HG03159 (cell line): ENCODE results near the gene ACADL.
"Not testable (repeated sequence)": the region's sequence is repeated elsewhere in the genome, so short reads cannot be mapped to it uniquely, and the experiment has no call there.

Experiments used
- ATAC-seq: cut with Tn5 transposase; IDR thresholded peaks from one replicate; pipeline ENCODE4 v1.9.1; 2021; ENCODE audit warnings: mild to moderate bottlenecking, moderate library complexity; ENCODE audit not compliant: unreplicated experiment

ACADL gene

DNA sequence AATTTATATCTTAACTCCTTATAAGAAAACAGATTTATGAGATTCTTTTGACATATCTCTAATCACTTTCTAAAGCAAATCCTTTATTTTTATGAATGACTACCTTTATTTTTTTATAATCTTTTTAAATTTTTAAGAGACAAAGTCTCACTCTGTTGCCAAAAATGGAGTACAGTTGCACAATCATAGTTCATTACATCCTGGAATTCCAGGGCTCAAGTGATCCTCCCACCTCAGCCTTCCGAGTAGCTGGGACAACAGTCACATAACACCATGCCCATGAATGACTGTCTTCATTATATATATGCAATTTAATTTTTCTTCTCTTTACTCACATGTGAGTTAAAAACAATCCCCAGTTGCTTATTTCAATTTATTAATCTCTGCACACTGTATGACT lies 21.7 kb downstream of the ACADL start:
- ATAC-seq = no peak

DNA sequence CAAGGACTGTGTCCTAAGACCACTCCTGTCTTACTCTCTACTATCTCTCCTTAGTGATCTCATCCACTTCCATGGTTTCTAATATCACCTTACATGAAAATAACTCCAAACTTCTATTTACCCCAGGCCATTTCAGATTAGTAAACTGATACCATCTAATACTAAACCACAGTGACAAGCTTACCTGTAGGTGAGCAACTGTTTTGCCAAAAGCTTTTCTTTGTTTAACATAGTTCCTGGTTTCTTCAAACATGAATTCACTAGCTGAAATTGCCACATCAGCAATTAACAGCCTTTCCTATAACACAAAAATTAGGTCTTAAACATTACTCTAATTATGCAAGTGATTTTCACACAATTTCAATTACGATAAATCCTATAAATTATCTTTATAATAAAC lies 22.1 kb downstream of the ACADL start:
- ATAC-seq = no peak

DNA sequence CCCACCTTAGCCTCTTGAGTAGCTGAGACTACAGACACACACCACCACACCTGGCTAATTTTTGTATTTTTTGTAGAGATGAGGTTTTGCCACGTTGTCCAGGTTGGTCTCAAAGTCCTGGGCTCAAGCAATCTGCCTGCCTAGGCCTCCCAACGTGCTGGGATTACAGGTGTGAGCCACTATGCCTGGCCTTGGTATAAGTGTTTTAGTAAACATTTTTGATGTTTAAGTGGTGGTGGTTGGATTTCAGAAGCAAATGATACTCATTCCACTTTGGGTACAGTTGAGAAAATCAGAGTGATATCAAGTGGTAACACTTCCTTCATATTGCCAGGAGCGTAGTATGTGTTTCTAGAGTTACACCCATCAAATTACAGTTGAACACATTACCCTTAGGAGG lies 25.4 kb downstream of the ACADL start:
- ATAC-seq = no peak

DNA sequence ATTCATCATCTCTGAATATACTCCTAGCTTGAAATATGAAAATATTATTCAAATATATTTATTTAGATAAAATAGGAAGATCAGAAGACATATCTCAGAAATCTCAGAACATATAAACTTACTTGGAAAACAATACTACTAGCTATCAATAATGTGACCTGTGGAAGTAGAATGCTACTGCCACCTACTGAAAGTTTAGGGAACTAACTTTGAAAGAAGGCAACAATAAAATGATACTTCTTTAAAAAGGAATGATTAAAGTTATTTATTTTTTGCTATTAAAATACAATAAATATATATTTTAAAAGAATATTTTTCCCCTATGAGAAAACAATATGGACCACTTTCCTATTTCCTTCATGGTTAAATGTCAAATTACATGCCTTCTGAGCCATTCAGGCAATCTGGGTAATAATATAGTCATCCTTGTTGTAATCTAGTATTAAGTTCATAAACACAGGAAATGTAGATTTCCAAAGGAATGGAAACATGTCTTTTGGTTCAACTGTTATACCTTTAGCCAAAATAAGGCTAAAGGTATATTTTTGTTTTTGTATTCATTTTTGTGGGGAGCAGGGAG lies 26.0 kb downstream of the ACADL start:
- ATAC-seq = peak; percentile 60

DNA sequence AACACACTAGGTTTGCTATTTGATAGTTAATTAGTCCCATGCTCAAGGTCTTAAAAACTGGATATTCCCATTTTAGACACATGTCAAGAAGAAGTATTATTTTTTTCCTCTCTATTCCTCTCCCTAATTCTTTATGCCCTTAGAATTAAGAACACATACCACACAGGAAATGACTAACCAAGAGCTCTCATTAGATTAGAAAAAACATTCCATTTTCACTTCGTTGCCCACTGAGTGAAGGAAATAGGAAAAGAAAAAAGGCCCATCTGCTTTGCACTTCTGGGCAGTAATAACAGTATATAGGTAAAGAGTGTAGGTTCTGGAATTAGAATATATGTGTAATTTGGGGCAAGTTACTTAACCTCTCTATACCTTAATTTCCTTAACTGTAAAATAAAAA lies 26.9 kb downstream of the ACADL start:
- no peak for ATAC-seq

DNA sequence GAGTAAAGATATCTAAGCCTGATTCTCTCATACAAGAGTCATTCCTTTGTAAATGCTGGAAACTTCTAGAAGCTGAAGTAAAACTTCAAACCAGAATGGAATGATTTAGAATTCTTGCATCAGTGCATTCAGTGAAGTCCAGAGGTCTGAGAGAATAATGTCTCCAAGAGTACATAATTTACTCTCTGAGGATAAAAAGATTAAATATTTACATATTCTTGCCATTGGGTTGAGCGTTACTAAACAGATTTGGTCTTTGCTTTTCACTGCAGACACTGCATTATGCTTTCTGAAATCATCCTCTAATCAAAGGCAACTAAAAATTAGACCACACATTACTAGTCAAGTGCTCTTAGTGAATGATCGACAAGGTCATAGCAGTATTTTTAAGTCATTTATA lies 27.5 kb downstream of the ACADL start:
- ATAC-seq = no peak

DNA sequence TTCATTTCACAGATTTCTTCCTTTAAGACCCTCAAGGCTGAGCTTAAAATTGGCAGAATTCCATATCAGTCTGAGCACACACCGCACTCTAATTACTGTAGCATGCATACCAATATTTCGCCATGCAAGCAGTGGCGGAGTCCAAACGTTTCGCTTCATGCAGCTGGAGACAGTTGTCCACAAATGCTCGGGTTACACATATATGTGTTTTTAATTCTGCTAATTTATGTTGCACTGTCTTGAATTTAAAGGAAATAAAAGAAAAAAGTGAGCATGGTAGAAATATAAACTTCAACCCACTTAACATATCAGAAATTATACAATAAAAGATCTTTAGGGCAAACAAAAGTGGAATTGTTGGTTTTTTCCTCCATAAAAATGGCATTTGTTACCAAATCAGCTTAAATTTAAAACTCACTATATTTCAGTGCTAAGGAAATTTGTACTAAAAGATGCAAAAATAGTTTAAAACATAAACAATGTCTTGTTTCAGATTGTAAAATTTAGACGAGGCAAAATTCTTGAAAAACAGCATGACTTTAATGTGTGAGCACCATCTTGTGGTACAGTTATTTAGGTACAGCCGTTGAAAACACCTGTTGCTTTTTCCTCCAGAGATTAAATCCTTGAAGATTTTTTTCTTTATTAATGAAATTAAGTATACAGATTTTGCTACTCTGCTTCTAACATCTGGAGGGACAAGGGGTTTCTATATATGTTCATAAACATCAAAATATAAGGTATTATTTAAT lies 30.0 kb downstream of the ACADL start:
- ATAC-seq = no peak

DNA sequence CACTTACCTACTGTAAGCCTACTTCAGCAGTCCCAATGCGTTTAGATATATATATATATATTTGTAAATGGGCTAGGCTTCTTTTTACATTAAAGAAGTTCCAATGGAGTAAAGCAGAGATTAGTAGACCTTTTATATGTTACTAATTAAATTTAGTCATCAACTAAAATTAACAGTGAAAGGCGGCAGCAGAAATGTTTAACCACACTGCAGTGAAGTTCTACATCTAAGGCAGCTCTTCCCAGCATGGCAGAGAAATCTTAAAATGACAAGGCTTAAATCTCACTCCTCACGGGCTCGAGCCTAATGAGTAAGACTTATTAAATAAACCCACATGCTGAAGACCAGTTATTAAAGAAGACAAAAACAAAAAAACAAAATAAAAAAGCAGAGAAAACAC lies 34.9 kb downstream of the ACADL start:
- ATAC-seq = peak; percentile 52

DNA sequence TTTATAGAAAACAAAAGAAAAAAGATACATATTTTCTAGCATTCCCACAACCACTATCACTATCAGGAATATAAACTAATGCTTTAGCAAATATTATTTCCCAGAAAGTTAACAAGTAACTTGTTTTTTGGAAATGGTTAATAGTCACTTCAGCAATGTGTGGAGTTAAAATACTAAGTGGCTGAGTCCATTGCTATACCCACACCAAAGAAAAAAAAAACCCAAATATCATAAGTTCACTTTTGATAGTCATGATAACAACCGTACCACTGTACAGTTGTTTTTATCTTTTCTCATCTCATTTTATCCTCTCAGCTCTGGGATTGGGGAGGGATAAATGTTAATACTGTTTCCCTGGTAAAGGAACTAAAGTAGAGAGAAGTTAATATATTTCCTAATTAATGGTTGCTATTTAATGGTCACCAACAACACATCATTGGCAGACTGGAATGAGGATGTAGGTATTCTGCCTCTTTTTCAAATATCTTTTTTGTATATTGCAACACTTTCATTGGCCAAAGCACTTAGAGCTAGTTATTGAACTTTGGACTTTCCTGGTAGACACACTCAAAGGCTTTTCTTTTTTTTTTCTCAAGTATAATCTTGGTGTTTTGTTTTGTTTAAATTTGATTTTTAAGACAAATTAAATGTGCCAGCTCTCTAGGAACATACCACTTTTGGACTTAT lies 35.7 kb downstream of the ACADL start:
- ATAC-seq = peak; percentile 70

DNA sequence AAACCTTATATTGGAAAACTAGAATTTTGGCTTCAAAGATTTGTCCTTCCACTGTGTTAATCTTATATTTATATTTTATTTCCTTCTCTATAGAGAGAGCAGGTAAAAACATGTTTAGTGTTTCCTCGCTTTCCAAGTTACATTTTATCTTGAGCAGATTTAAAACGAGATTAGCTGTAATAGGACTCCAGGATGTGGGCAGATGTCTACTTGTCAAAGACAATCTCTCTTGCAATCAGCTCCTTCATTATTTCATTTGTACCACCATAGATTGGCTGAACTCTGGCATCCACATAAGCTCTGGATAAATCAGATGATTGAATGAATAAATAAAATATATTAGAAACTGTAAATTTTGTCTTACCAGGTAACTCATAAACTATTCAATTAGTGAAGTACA lies 36.5 kb downstream of the ACADL start:
- ATAC-seq = no peak

DNA sequence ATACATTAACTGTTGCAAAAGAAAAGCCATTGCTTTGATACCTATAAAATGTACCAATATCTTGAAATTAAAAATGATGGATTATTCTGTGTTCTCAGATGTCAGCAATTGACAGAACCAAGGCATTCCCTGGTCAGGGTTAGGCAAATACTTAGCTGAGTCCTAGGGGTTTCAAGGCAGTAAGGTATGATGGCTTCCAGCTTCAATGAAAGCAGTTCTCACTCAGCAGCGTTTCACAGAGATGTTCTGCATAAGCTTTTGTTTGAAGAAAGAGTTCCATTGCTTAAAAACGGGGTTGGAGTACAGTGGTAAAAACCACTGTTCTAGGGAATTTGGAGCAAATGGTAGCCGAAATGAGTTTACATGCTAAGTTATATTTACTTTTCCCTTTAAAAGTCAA lies 37.1 kb downstream of the ACADL start:
- no peak for ATAC-seq

DNA sequence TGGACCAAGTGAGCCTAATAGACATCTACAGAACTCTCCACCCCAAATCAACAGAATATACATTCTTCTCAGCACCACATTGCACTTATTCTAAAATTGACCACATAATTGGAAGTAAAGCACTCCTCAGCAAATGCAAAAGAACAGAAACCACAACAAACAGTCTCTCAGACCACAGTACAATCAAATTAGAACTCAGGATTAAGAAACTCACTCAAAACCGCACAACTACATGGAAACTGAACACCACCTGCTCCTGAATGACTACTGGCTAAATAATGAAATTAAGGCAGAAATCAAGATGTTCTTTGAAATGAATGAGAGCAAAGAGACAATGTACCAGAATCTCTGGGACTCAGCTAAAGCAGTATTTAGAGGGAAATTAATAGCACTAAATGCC lies 41.3 kb downstream of the ACADL start:
- not testable (repeated sequence) for ATAC-seq

DNA sequence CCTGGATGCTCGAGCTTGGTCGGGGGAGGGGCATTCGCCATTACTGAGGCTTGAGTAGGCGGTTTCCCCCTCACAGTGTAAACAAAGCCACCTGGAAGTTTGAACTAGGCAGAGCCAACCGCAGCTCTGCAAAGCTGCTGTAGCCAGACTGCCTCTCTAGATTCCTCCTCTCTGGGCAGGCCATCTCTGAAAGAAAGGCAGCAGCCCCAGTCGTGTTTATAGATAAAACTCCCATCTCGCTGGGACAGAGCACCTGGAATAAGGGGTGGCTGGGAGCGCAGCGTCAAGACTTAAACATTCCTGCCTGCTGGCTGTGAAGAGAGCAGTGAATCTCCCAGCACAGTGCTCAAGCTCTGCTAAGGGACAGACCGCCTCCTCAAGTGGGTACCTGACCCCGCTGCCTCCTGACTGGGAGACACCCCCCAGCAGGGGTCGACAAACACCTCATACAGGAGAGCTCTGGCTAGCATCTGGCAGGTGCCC lies 43.6 kb downstream of the ACADL start:
- ATAC-seq = not testable (repeated sequence)

DNA sequence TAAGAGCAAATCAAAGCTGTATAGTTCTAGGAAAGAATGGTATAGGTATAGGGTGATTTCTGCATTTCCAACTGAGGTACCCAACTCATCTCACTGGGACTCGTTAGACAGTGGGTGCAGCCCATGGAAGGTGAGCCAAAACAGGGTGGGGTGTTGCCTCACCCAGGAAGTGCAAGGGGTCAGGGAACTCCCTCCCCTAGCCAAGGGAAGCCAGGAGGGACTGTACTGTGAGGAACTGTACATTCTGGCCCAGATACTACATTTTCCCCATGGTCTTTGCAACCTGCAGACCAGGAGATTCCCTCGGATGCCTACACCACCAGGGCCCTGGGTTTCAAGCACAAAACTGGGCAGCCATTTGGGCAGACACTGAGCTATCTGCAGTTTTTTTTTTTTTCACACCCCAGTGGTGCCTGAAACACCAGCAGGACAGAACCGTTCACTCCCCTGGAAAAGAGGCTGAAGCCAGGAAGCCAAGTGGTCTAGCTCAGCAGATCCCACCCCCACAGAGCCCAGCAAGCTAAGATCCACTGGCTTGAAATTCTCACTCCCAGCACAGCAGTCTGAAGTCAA lies 44.1 kb downstream of the ACADL start:
- ATAC-seq = not testable (repeated sequence)

DNA sequence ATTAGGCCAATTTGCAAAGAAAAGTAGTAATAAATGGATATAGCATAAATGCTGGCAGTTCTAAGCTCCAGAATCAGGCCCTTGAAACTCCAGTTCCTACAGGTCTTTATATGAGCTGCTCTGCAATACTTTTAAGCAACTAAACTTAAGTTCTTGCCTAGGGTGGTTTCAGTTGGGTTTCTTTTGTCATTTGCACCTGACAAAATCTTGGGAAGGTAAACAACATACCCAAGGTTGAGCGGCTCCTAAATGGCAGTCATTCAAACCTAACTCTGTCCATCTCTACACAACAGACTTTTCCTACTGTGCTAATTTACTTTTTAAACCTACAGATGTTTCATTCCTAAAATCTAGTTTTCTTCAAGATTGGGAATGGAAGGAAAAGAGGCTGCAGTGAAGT lies 44.8 kb downstream of the ACADL start:
- ATAC-seq = no peak

DNA sequence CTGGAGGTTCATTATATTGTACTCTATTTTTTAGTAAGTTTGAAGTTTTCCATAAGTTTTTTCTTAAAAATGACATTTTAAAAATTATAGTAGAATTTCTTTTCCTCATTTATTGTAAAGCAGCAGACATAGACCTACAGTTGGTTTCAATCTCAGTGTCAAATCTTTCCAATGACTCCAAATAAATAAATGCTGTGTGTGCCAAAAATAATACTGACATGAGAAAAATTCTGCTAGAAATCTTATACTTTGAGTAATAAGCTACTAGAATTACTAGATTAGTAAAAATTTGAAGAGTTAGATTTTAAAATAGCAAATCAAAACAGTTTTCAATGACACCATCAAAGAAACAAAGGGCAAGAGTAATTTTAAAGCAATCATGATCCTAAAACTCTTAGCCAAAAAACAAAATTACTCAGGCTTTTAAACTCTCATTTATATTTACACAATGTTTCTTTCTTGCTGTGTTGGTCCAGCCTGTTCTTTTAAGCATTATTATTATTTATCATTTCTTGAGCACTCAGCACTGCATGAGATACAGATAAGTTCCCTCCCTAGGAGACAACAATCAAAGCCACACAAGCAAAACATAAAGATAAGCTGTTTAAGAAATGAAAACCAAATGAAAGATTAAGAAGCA lies 45.8 kb downstream of the ACADL start:
- ATAC-seq = no peak

DNA sequence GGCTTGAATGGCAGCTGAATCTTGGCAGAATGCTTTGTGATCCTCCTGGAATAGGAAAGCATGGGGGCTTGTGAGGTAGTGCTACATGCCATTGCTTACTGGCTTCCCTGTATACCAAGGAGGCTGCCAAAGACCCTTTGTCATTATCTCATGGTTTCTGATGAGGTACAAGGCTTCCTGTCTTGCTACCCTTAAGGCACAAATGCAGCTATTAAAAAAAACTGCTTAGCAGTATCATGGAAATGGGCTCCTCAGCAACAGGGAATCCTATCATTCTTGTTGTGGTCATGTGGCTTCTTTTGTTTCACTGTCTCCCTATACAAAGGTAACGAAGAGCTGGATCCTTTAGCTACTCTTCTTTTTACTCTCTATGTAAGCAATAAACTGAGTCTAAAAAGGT lies 47.5 kb downstream of the ACADL start:
- no peak for ATAC-seq

DNA sequence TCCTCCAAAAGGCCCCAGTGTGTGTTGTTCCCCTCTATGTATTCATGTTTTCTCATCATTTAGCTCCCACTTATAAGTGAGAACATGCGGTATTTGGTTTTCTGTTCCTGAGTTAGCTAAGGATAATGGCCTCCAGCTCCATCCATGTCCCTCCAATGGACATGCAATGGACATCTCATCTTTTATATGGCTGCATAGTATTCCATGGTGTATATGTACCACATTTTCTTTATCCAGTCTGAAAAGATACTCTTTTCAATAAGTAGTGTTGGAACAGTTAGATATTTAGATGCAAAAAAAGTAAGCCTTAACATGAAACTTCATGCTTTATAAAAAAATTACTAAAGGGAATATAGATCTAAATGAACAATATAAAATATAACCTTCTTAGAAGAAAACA lies 48.1 kb downstream of the ACADL start:
- not testable (repeated sequence) for ATAC-seq

DNA sequence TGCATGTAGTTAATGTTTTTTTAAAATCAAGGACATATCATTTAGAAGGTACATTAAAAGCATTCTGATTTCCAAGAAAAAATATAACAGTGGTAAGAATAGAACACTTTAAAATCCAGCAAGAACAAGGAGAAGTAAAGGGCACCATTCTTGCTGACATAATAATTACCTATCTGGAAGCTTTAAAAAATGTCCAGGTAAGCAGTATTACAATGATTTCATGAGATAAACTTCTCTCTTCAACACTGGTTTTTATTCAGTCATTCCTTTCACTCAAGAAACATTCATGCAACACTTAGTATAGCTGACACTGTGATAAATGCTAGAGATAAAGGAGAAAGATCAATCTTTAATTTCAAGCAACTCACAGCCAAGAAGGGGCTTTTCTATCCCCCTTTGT lies 51.2 kb downstream of the ACADL start:
- no peak for ATAC-seq

DNA sequence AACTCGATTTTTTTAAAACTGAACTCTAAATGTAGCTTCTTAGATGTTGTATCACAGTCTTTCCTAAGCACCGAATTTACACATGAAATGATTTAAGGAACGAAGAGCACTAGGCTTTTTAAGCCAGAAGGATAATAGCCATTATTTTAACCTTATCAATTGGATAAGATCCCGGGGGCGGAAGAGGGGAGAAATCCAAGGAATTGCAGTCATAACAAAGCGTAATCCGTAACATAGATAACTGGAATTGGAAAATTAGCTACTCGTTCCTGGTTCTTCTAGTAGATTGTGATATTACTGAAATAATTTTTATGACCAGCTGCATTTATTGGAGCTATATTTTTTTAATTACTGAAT lies 53.0 kb downstream of the ACADL start:
- ATAC-seq = no peak
